ENCODE data around the gene OAS3.
"Not testable (repeated sequence)": the region's sequence is repeated elsewhere in the genome, so short reads cannot be mapped to it uniquely, and the experiment has no call there.

Gene OAS3

GRCh38 chr12:112919121-112919520 lies 19.2 kb upstream of the OAS3 start:
- no peak for DNase-seq (ENCODE audit: low read depth in 4 of 4, low spot score in 1 of 4)

DNA sequence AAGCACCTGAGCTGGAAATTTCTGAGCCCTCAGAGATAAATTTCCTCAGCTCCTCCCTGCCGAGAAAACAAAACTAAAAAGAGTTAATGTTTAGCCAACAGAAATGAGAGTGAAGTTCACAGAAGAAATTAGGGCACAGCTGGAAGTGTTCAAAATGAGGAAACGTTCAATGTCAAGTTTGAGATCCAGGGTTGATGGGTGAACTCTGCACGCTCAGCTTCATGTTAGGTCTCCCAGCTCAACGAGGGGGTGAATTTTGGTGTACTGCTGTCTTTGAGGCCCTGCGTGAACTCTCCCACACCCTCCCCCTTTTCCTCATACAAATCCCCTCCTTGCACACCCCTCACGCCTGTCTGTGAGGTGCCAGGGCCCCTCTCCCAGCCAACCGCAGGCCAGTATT lies 13.3 kb upstream of the OAS3 start:
- no peak for DNase-seq (ENCODE audit: low read depth in 4 of 4, low spot score in 1 of 4)

DNA sequence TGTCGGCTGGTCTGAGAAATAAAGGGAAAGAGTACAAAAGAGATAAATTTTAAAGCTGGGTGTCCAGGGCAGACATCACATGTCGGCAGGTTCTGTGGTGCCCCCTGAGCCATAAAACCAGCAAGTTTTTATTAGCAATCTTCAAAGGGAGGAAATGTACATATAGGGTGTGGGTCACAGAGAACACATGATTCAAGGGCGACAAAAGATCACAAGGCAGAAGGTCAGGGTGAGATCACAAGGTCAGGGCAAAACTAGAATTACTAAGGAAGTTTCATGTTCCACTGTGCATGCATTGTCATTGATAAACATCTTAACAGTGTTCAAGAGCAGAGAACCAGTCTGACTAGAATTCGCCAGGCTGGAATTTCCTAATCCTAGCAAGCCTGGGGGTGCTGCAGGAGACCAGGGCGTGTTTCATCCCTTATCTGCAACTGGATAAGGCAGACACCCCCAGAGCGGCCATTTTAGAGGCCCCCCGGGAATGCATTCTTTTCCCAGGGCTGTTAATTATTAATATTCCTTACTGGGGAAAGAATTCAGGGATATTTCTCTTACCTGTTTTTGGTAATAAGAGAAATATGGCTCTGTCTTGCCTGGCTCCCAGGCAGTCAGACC lies 11.7 kb upstream of the OAS3 start:
- DNase-seq (ENCODE audit: low read depth in 4 of 4, low spot score in 1 of 4), result not testable (repeated sequence)

GRCh38 chr12:112927475-112927874 lies 10.8 kb upstream of the OAS3 start:
- no peak for DNase-seq (ENCODE audit: low read depth in 4 of 4, low spot score in 1 of 4)

- no peak for DNase-seq (ENCODE audit: low read depth in 4 of 4, low spot score in 1 of 4)
These were observed 10.3 kb upstream of the OAS3 start for GRCh38 chr12:112927925-112928324.

GRCh38 chr12:112928978-112929377 lies 9.3 kb upstream of the OAS3 start:
- no peak for DNase-seq (ENCODE audit: low read depth in 4 of 4, low spot score in 1 of 4)

GRCh38 chr12:112929715-112930114 lies 8.6 kb upstream of the OAS3 start:
- no peak for DNase-seq (ENCODE audit: low read depth in 4 of 4, low spot score in 1 of 4)

- DNase-seq (ENCODE audit: low read depth in 4 of 4, low spot score in 1 of 4), result no peak
These were observed 7.9 kb upstream of the OAS3 start for GRCh38 chr12:112930350-112930749.

DNA sequence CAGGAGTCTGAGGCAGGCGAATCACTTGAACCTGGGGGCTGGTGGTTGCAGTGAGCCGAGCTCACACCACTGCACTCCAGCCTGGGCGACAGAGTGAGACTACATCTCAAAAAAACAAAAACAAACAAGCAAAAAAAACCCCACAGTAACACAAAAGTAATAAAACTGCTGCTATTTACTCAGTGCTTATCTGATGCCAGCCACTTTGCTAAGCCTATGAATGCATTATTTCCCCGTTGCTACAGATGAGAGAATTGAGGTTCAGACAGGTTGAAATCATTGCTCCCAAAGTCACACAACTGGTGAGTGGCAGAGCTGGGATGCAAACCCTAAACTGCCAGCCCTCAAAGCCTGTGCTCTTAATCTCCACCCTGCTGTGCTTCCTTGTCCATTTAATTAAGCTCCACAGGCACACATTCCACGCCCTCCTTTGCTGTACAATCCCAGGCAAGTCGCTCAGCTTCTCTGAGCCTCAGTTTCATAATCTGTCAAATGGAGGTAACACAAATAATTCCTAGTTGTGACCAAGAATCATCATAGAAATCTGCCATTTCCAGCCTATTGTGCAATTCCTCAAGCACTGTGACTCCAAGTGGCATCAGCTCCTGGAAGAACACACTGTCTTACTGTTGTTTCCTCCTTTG lies 5.7 kb upstream of the OAS3 start:
- DNase-seq (ENCODE audit: low read depth in 4 of 4, low spot score in 1 of 4), result no peak

- DNase-seq (ENCODE audit: low read depth in 4 of 4, low spot score in 1 of 4), result no peak
These were observed 5.2 kb upstream of the OAS3 start for GRCh38 chr12:112933129-112933505.

DNA sequence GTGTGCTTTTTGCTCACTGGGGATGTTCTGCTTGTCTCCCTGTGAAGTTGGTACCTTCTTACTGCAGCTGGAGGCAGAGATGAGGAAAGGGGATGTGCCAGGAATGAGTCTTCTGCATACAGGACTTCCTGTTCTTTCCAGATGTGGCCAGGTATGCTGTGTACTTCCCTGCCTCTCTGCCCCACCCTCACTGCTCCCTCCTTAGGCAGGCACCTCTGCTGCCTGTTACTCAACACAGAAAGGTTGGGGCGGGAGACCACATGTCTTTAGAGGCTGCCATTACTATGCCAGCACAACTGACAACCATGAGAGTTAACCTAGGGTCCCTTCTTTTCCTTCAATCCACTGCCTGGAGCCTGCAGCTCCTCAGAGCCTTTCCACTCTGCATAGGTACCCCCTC lies 2.0 kb upstream of the OAS3 start:
- DNase-seq (ENCODE audit: low read depth in 4 of 4, low spot score in 1 of 4), result no peak

DNA sequence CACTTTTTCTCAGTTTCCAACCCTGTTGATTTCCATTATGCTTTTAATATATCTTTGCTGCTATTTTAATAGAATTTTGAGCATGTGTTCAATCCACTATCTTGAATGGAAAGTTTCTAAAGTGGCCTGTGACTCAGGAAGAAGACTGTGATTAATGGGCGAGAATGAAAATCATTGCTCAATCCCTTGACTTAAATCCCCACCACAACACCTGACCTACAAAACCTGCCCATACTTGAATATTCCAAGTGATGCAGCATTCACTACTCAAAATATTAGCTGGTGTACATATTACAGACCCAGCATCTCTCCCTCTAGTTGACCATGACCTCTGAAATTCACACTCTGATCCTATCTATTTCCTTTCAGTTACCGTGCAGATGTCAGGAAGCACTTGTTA lies 1.3 kb upstream of the OAS3 start:
- DNase-seq (ENCODE audit: low read depth in 4 of 4, low spot score in 1 of 4), result no peak

GRCh38 chr12:112938751-112939150 lies 477 bp downstream of the OAS3 start:
- no peak for DNase-seq (ENCODE audit: low read depth in 4 of 4, low spot score in 1 of 4)

GRCh38 chr12:112939761-112940381 lies 1.6 kb downstream of the OAS3 start:
- DNase-seq (ENCODE audit: low read depth in 4 of 4, low spot score in 1 of 4), result no peak

DNA sequence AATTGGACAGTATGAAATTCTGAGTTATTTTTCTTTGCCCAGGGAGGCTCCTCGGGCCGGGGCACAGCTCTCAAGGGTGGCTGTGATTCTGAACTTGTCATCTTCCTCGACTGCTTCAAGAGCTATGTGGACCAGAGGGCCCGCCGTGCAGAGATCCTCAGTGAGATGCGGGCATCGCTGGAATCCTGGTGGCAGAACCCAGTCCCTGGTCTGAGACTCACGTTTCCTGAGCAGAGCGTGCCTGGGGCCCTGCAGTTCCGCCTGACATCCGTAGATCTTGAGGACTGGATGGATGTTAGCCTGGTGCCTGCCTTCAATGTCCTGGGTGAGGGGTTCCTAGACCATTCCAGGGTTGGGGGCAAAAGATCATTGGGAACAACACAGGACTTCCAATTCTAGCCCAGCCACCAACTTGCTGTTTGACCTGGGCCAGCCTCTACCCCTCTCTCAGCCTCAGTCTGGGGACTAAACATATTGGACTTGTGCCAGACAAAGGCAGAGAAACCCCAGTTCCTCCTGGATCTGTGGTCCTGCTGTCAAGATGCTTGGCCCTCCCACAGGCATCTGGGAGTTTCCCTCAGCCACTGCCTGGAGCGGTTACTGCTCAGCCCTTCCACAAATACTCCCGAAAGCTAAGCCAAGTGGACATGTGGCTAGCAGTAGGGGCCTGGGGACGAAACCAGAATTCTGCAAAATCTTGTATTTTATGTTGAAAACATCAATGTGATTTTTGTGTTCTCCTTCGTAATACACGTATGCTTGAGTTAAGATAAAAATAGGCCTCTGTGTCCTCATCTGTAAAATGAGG lies 3.5 kb downstream of the OAS3 start:
- DNase-seq (ENCODE audit: low read depth in 4 of 4, low spot score in 1 of 4), result no peak

DNA sequence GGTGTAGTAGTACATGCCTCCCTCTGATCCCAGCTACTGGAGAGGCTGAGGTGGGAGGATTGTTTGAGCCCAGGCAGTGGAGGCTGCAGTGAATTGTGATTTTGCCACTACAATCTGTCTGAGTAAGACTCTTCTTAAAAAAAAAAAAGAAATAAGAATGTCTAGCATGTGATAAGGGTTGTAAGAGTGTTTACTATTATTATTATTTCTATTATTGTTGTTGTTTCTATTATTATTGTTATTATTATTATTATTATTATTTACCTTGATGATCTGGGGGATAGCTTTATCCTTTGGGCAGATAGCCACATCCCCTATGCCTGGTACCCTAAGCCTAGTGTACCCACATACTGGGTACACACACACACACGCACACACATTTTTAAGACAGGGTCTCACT lies 4.3 kb downstream of the OAS3 start:
- no peak for DNase-seq (ENCODE audit: low read depth in 4 of 4, low spot score in 1 of 4)

DNA sequence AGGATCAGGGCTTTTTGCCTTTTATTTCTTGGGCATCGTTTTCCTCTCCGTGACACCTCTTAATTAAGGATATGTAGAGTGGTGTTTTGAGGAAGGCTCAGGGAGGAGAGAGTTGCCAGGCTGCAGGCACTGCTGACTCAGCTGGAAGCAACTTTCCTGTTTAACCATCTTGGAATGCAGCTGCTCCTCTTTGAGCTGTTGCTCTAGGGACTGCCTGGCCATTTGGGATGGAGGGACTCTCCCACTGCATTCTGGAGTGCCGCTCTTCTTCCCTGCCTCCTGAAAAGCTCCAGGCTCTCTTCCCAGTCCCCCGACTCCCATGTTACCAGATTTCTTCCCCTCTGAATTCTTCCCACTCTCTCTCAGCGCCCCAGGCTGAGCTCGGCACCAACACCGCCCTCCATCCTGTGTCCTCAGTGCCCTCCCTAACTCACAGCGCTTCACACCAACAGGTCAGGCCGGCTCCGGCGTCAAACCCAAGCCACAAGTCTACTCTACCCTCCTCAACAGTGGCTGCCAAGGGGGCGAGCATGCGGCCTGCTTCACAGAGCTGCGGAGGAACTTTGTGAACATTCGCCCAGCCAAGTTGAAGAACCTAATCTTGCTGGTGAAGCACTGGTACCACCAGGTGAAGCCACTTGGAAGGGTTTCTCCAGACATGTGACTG lies 5.9 kb downstream of the OAS3 start:
- no peak for DNase-seq (ENCODE audit: low read depth in 4 of 4, low spot score in 1 of 4)

DNA sequence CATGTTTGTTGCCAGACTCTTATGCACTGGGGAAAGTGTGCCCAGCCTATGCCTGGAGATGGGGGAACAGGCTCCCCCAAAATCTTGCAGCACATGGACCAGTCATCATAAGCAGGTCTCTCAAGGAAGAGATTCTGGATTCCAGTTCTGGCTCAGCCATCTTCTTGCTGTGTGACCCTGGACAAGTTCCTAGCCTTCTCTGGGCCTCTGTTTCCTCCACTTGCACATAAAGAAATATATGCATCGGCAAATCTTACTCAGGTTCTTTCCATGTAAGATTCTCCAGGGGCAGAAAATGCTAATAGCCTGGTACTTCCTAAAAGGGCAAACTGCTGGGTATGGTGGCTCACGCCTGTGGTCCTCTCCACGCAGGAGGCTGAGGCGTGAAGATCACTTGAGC lies 7.2 kb downstream of the OAS3 start:
- DNase-seq (ENCODE audit: low read depth in 4 of 4, low spot score in 1 of 4), result no peak

DNA sequence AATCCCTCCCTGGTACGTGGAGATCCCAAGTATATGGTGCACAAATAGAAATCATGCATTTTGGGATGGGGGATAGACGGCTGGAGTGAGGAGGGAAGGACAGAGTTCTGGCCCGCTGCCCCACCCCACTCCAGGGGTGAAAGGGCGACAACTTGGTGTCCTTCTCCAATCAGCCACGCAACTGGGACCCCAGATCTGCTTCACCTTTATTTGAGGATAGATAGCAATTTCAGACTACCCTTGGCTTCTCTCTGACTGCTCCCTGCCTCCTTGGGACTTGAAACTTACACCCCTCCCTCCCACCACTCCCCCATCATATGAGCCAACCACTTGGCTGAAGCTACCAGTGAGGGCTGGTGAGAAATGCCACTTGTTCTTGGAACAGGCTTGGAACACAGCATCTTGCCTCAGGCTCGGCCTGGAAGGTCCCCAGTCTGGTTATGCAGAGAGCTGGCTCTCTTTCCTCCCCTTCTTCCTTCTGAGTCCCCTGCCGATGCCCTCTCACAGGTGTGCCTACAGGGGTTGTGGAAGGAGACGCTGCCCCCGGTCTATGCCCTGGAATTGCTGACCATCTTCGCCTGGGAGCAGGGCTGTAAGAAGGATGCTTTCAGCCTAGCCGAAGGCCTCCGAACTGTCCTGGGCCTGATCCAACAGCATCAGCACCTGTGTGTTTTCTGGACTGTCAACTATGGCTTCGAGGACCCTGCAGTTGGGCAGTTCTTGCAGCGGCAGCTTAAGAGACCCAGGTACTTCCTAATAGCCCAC lies 8.1 kb downstream of the OAS3 start:
- no peak for DNase-seq (ENCODE audit: low read depth in 4 of 4, low spot score in 1 of 4)

DNA sequence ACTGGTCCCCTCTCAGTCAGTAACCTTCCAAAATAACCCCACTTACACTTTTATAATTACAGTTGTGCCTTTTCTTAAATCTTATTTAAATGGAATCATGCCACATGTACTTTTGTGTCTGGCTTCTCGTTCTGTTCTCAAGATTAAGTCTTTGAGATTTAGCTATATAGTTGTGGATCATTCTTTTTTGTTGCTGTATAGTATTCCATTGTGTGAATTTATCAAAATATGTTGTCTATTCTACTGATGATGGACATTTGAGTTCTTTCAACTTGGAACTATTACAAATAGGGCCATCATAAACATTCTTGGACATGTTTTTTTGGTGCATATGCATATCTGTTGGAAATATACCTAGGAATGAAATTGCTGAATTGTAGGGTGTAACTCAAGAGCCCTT lies 9.0 kb downstream of the OAS3 start:
- no peak for DNase-seq (ENCODE audit: low read depth in 4 of 4, low spot score in 1 of 4)

DNA sequence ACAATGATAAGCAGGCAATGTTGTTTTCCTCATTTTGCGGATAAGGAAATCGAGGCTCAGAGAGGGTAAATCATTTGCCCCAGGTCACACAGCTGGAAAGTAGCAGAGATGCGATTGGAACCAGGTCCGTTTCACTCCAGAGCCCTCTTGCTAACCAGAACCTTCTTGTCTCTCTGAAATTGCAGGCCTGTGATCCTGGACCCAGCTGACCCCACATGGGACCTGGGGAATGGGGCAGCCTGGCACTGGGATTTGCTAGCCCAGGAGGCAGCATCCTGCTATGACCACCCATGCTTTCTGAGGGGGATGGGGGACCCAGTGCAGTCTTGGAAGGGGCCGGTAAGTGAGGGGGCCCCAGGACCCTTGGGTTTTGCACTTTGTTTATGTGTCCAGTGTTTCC lies 9.5 kb downstream of the OAS3 start:
- no peak for DNase-seq (ENCODE audit: low read depth in 4 of 4, low spot score in 1 of 4)
